GM18517 (cell line): ENCODE data around the gene INF2.

Source experiments
- ATAC-seq: cut with Tn5 transposase; IDR thresholded peaks from one replicate; pipeline ENCODE4 v1.9.1; 2021; ENCODE audit warnings: mild to moderate bottlenecking, moderate library complexity; ENCODE audit not compliant: unreplicated experiment

INF2 gene

GRCh38 chr14:104673481-104673880, 15.9 kb upstream of the INF2 start:
- no peak for ATAC-seq

GRCh38 chr14:104675447-104675846, 14.0 kb upstream of the INF2 start:
- no peak for ATAC-seq

DNA sequence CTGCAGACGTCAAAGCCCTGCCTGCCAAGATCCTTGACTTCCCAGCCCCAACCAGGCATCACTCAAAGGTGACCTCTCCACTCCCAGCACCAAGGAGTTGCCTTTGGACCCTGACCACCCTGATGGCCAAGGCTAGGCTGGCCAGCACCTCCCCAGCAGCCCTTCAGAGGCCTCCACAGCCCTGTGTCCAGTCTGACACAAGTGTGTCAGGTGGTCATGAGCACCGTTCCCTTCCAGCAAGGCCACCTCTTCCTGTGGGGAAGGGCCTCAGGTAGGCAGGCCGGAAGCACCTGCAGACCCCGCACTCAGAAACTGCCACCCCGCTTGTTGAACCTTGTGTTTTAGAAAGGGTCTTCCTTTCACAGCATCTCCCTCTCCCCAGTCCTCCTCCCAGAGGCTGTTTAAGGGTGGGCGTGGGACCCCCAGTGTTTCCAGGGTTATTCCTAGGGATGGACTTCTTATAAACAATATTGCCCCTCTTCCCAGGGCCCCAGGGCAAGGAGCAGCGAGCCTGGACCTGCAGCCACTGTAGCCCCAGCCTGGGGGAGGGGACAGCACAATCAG, 13.2 kb upstream of the INF2 start:
- ATAC-seq = no peak

GRCh38 chr14:104676694-104677511, 12.5 kb upstream of the INF2 start:
- ATAC-seq = no peak

DNA sequence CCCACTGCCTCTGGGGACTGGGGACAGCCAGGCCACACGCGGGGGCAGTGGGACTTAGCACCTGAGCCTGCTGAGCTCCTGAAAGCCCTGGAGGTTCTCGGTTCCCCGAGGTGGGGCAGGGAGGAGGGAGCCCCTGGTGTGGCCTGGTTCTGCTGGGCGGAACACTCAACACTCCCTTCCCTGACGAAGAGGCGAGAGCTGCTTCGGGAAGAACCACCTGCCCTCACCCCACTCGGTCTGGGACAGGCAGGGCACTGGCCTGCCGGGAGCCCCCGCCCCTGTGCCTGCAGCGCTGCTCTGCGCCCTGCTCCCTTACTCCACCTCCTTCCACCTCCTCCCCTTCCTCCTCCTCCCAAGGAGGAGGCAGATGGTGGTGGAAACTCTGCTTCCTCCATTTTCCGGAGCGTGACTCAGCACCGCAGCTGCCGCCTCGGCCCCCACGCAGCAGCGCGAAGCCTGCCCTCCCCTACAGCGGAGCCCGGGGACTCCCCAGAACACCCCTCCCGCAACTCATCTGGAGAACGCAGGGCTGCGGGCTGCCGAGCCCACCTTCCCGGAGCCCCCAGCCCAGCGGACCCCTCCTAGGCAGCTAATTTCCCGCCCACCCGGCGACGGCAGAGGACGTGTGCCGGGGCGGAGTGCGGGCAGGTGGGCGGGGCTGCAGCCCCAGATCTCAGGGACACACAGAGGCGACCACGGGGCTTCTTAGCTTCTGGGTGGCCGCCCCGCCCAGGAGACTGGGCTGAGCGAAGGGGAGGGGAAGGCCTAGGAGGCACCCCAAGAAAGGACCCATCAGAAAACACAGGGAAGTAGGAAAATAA, 11.7 kb upstream of the INF2 start:
- peak; percentile 43 for ATAC-seq

- peak; percentile 7 for ATAC-seq
These were observed 11.1 kb upstream of the INF2 start for GRCh38 chr14:104678346-104678745.

GRCh38 chr14:104678901-104679705, 10.3 kb upstream of the INF2 start:
- ATAC-seq = no peak

GRCh38 chr14:104680056-104680805, 9.2 kb upstream of the INF2 start:
- ATAC-seq = no peak

GRCh38 chr14:104680806-104681688, 8.4 kb upstream of the INF2 start:
- ATAC-seq = no peak

DNA sequence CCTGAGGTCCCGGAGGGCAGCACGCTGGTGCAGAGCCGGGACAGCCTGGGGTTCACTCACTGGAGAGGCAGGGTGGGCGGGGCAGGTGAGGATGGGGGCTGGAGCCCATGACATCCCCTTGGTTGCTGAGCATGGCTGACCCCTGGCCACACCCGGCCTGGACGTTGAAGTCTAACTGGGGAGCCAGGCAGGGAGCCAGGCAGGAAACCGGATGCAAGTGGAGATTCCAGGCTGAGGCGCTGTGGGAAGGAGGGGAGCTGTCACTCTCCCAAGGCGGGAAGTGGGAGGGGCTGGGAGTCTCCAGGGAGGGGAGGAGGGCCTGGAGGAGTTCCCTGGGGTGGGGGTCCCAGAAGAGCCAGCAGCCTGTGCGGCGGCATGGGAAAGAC, 7.7 kb upstream of the INF2 start:
- no peak for ATAC-seq

DNA sequence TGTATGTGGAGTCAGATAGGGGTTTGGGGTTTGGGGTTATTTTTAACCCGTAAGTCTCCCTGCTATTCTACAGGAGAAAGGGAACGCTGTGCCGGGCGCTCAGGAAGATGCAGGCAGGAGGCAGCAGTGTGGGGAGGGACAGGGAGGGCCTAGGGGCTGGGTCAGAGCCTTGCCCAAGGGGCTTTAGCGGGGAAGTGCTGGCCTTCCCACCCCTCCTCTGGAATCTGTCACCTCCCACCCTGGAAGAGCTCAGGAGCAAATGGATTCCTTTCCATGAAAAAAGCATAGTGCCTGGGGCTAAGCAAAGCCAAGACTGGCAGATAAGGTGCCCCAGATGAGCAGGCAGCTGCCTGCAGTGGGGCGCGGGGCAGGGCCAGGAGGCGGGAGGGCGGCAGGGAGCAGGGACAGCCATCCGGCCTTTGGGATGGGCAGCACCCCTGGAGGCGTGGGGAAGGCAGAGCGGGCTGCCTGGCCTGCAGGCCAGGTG, 7.3 kb upstream of the INF2 start:
- ATAC-seq = no peak

DNA sequence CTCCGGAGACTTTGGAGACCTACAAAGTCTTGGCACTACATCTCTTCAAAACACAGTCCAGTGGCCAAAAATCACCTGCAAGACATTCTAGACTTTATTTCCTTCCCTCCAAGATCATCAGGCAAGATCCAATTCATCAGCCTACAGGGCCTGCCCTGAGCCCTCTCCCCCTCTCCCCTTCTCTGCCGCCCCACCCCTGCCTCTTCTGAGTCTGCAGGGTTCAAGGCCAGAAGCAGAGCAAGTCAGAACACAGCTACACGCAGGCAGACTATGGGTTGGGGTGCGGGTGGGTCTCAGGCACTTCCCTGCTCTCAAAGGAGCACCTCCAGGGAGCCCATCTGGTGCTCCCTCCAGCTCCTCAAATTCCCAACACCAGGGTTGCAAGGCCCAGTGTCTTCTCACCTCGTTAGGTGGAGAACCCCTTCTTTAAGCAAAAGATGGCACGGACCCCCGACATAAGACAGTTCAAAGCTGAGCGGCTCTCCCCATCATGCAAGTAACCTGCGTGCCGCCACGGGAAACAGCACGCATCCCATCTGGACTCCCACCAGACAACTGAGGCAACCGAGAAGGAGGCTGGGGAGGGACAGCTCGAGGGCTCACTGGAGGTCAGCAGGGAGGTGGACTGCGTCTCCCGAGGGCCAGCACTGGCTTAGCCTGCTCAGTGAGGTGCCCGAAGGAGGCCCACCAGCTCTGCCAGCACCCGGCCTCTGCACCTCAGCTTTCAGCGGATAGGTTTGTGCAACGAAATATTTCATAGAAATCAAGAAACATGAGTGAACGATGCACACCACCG, 5.6 kb upstream of the INF2 start:
- no peak for ATAC-seq

GRCh38 chr14:104684449-104684821, 5.0 kb upstream of the INF2 start:
- ATAC-seq = no peak

GRCh38 chr14:104685216-104685997, 4.0 kb upstream of the INF2 start:
- ATAC-seq = no peak

GRCh38 chr14:104685998-104686610, 3.3 kb upstream of the INF2 start:
- ATAC-seq = no peak

DNA sequence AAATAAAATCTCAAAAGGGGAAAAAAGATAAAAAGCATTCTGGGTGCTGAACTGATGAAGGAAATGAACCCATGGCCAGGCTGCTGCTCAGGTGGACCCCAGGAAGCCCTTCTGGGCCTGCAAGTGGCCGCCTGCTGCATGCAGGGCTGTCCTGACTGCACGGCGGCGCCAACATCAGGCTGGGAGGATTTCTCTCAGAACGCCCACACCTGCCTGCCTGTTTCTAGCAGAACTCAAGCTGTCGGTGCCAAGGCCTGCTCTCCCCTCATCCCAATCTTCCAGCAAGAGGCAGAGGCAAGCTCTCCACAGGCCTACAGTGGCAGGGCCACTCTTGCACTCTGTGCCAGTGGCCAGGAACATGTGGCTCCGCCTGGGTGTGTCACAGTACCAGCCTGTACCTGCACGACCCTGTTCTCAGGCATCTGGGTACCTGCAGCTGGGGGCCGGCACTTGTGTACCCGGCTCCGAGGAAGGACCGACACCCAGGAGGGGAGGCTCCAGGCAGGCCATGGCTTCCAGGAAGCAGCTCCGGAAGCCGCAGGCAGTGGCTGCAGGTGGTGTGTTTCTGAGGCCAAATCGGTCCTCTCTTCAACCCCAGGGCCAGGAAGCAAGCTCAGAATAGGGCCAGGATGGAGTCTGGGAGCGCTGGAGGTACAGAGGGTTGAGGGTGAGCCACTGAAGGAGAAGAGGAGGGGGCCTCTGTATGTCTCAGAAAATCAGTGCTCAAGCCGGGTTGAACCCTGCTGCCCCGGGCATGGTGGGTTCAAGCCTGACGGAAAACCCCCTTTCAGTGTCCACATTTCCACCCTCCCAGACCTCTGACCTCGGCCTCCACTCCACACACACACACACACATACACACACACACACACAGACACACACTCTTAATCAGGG, 2.5 kb upstream of the INF2 start:
- no peak for ATAC-seq
